ENCODE results near the gene PFDN1.
A peak's percentile ranks its signal among the peaks of the same experiment; 100 is the strongest.
"Not testable (repeated sequence)": the region's sequence is repeated elsewhere in the genome, so short reads cannot be mapped to it uniquely, and the experiment has no call there.

Gene PFDN1

GRCh38 chr5:140302786-140303639, at the start of gene PFDN1:
Gene PFDN1, minus strand, starts transcription at chr5:140303101. Its CDS starts 28 bp downstream, at chr5:140303073.
- peak; percentile 85 for DNase-seq

GRCh38 chr5:140351609-140352334, 48.9 kb upstream of the PFDN1 start:
- DNase-seq: no peak

GRCh38 chr5:140349244-140349643, 46.3 kb upstream of the PFDN1 start:
- DNase-seq: no peak

GRCh38 chr5:140348104-140348503, 45.2 kb upstream of the PFDN1 start:
- DNase-seq: no peak

GRCh38 chr5:140347360-140347759, 44.5 kb upstream of the PFDN1 start:
- no peak for DNase-seq

GRCh38 chr5:140346348-140347221, 43.7 kb upstream of the PFDN1 start, which contains the start of gene HBEGF:
Gene HBEGF, minus strand, starts transcription at chr5:140346603. Its CDS starts 275 bp downstream, at chr5:140346328.
- peak; percentile 13 for DNase-seq

GRCh38 chr5:140345919-140346347, 43.0 kb upstream of the PFDN1 start:
- DNase-seq: no peak

- no peak for DNase-seq
These were observed 42.0 kb upstream of the PFDN1 start for GRCh38 chr5:140344683-140345423.

- not testable (repeated sequence) for DNase-seq
These were observed 40.9 kb upstream of the PFDN1 start for GRCh38 chr5:140343849-140344248.

GRCh38 chr5:140342896-140343295, 40.0 kb upstream of the PFDN1 start:
- DNase-seq: no peak

- DNase-seq: no peak
These were observed 39.4 kb upstream of the PFDN1 start for GRCh38 chr5:140342287-140342686.

GRCh38 chr5:140341591-140341990, 38.7 kb upstream of the PFDN1 start:
- no peak for DNase-seq

- no peak for DNase-seq
These were observed 37.8 kb upstream of the PFDN1 start for GRCh38 chr5:140340605-140341121.

GRCh38 chr5:140339636-140340035, 36.7 kb upstream of the PFDN1 start:
- no peak for DNase-seq

- DNase-seq: no peak
These were observed 36.0 kb upstream of the PFDN1 start for GRCh38 chr5:140338908-140339307.

- DNase-seq: no peak
These were observed 35.4 kb upstream of the PFDN1 start for GRCh38 chr5:140338336-140338735.

- DNase-seq: no peak
These were observed 35.0 kb upstream of the PFDN1 start for GRCh38 chr5:140337880-140338279.

GRCh38 chr5:140336388-140336787, 33.5 kb upstream of the PFDN1 start:
- no peak for DNase-seq

GRCh38 chr5:140331638-140332037, 28.7 kb upstream of the PFDN1 start:
- DNase-seq: no peak

- DNase-seq: no peak
These were observed 27.0 kb upstream of the PFDN1 start for GRCh38 chr5:140329739-140330481.
